Measurements from ENCODE around the gene TTC34.
"Not testable (repeated sequence)": the region's sequence is repeated elsewhere in the genome, so short reads cannot be mapped to it uniquely, and the experiment has no call there.

DNA sequence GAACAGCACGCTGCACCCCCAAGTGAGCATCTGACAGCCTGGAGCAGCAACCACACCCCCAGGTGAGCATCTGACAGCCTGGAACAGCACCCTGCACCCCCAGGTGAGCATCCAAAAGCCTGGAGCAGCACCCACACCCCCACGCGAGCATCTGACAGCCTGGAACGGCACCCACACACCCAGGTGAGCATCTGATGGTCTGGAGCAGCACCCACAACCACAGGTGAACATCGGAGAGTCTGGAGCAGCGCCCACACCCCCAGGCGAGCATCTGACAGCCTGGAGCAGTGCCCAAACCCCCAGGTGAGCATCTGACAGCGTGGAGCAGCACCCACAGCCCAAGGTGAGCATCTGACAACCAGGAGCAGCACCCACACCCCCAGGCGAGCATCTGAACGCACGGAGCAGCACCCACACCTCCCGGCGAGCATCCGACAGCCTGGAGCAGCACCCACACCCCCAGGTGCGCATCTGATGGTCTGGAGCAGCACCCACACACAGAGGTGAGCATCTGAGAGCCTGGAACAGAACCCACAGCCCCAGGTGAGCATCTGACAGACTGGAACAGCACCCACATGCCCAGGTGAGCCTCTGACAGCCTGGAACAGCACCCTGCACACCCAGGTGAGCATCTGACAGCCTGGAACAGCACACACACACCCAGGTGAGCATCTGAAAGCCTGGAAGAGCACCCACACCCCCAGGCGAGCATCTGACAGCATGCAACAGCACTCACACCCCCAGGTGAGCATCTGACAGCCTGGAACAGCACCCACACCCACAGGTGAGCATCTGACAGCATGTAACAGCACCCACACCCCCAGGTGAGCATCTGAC, 145.7 kb downstream of the TTC34 start:
- not testable (repeated sequence) for TF ChIP-seq EZH2 (IDR thresholded peaks at IDR 0.05; ENCODE audit: low read length, missing control alignments)
- TF ChIP-seq, protein P1, sequence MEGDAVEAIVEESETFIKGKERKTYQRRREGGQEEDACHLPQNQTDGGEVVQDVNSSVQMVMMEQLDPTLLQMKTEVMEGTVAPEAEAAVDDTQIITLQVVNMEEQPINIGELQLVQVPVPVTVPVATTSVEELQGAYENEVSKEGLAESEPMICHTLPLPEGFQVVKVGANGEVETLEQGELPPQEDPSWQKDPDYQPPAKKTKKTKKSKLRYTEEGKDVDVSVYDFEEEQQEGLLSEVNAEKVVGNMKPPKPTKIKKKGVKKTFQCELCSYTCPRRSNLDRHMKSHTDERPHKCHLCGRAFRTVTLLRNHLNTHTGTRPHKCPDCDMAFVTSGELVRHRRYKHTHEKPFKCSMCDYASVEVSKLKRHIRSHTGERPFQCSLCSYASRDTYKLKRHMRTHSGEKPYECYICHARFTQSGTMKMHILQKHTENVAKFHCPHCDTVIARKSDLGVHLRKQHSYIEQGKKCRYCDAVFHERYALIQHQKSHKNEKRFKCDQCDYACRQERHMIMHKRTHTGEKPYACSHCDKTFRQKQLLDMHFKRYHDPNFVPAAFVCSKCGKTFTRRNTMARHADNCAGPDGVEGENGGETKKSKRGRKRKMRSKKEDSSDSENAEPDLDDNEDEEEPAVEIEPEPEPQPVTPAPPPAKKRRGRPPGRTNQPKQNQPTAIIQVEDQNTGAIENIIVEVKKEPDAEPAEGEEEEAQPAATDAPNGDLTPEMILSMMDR (conservative IDR thresholded peaks at IDR 0.05 in 1 of 2, IDR thresholded peaks at IDR 0.05 in 1 of 2; ENCODE audit: low read depth in 1 of 2, low read length in 2 of 2): not testable (repeated sequence)

Data from fibroblast of lung (primary cell).